Hypothalamus (tissue), 51 donors: ENCODE measurements around the gene SWAP70.
A peak's percentile ranks its signal among the peaks of the same experiment; 100 is the strongest.
"Not testable (repeated sequence)": the region's sequence is repeated elsewhere in the genome, so short reads cannot be mapped to it uniquely, and the experiment has no call there.

Experiments
- DNase-seq, 51 donors: peaks; one replicate each; lab custom pipeline; 2025; lab: John Stamatoyannopoulos, UW

SWAP70 gene

DNA sequence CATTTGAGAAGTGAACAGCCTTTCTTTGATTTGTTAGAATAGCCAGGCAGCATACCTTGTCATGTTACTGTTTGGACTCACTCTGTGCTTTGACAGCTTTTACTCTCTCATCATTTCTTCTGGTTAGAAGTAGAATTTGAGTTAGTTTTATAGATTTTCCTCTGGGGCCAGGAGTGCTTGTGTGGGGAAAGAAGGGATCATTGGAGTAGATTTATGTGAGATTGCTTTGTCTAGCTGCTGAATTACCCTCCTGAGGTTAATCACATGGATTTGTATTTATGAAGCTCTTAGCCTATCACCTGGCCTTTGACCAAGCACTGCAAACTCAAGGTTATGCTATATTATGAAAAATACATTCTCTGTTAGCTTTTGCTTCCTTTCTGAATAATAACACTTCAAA lies 54.3 kb downstream of the SWAP70 start:
- DNase-seq = no peak

DNA sequence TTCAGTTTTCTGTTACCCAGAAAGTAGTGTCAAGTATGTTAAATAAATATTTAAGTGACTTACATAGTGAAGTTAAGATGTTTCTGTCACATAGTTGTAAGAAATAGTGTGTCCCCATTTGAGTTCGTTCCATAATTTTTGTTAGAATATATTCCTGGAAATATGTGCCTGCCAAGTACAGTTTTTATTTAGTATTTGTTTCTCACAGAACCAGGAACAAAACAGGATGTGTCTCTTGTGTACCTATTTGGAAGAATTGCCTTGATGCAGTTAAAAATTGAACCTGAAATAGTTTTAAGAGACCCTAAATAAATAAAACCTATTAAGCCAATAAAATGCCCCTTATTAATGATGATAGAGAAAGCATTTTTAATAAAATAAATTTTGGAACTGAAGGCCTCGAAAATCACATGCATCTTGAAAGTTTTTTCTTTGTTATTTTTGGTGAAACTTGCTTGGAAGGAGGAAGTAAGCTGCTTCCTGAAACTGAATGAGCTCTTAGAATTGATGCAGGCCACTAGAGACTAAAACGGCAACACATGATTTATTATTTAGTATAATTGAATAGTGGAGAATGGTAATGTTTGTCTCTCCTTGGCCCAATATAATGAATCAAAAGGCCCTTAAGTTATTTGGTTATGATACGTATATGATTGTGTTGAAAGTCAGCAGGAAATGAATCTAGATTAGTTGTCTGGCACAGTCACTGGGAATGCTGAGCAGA lies 55.9 kb downstream of the SWAP70 start:
- DNase-seq = no peak

DNA sequence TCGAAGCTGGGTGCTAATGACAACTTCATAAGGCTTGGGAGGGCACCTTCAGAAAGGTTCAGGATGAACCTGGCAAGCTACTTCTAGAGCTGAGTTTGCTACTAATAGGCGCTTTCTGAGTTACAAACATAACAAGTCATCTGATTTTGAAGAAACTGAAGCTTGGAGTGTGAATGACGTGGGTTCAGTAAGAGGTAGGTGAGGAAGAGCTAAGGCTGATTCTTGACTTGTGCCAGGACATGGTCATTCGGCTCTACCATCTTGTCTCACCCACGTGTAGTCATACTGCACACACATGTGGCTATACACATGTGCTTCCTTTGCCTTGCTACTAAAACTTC lies 56.4 kb downstream of the SWAP70 start:
- no peak for DNase-seq

DNA sequence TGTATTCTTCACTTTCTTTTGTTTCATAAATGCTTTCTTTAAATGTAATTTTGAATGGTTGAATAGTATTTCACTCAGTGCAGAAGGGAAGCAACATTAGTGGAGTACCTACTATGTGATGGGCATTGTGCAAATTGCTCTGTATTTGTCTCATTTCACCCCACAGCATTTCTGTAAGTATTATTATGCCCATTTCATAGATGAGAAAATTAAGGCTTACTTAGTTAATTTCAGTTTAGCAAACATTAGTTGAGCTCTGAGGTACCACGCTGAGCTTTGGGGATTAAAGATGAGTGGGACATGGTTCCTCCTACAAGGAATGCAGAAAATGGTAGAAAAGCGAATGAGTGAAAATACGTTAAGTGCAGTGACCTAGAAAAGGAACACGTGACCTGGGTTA lies 58.1 kb downstream of the SWAP70 start:
- DNase-seq = no peak

DNA sequence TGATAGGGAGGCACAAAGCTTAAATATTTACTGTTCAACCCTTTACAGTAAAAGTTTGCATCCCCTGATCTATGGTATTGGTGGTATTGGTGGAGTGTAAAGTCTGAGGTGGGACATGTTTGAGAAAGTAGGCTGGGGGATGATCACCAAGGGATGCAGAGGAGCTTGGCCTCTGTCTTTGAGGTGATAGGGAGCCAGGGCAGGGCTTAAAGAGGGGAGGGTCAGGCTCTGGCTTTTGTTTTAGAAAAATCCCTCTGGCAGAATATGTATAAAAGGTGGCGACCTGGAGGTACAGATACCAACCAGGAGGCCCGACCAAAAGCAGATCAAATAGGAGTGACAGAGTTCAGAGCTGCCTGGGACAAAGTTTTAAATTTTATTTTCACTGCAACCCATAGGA lies 59.0 kb downstream of the SWAP70 start:
- DNase-seq = no peak

DNA sequence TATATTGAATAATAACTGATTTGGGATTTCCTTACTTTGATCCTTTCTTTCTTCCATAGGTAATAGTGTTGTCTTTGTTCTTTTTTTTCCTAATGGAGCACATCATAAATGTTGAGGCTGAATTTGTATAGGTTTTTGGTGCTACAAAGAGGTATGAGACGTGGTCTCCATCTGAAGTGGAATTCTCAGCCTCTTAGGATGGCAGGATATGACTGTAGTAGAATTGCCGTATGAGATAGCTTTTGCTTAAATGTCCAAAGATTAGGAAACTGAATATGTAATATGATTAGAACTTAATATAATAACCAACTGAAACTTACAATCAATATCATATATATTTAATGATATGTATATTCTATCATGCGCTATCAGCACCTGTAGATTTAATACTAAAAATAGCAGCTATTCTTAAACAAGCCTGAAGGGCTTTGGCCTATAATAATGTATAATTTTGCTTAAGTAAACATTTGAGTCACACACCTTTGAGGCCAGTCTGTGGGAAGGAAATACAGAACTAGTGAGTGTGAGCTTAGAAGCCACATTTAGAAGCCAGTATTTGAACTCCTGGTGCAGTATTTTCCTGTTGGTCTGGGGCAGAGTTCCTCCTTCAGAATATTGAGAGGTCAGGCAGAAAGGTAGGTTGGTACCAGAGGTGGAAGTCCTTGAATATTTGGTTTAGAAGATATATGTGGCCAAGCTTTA lies 62.6 kb downstream of the SWAP70 start:
- no peak for DNase-seq

DNA sequence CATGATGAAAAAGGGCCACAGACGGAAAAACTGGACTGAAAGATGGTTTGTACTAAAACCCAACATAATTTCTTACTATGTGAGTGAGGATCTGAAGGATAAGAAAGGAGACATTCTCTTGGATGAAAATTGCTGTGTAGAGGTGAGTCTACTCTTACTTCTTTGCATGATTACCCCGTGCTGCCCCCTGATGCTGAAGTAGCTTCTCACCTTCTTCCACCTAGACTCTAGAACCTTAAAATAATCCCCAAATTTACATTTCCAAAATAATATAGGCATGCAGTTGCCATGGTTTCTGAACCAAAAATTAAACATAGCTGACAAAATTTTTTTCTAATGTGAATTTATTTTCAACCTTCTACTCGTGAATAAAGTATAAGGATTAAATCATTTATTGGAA lies 64.2 kb downstream of the SWAP70 start:
- DNase-seq = no peak

DNA sequence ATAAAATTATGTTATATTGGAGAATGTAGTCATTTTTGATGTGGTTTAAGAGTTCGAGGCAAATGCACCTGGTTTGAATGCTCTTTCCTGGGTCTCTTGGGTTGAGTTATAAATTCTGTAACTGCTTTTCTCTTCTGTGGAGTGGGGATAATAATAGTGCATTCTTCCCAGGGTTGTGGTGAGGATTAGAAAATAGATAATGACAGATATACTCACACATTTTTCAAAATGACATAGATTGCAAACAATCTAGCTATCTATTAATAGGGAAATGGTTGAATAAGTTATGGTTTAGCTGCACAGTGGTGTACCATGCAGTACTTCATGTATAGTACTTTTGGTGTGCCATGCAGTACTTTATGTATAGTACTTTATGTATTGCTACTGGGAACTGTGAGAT lies 67.4 kb downstream of the SWAP70 start:
- no peak for DNase-seq

DNA sequence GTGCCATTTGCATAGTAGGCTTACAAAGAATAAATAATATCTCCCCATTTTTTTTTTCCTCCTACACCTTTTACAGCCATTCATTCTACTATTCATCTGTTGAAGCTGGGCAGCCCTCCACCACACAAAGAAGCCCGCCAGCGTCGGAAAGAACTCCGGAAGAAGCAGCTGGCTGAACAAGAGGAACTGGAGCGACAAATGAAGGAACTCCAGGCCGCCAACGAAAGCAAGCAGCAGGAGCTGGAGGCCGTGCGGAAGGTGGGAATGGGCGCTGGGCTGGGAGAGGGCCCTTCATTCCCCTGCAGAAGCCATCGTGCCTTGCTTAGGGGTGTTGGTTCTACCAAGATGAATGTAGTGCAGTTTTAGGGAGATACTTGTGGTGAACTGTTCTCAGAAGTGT lies 68.6 kb downstream of the SWAP70 start:
- peak in 6 of 51 donors; percentile 4 to 21 (median 8) for DNase-seq

DNA sequence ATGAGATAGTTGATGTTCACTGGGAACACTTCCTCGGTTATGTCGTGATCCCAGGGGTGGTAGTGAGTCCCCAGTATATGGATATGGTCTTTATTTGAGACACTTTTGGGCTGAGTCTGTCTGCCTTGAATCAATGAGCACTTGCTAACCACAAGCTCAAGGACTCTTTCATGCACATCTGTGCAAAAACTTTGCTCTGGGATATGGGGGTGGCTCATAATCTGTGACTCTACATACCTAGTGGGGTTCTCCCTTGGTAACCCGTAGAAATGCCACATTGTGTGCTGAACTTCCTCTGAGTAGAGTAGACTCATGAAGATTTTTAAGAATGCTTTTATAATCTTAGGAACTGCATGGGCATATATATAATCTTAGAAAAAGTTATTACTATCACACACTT lies 69.3 kb downstream of the SWAP70 start:
- no peak for DNase-seq

DNA sequence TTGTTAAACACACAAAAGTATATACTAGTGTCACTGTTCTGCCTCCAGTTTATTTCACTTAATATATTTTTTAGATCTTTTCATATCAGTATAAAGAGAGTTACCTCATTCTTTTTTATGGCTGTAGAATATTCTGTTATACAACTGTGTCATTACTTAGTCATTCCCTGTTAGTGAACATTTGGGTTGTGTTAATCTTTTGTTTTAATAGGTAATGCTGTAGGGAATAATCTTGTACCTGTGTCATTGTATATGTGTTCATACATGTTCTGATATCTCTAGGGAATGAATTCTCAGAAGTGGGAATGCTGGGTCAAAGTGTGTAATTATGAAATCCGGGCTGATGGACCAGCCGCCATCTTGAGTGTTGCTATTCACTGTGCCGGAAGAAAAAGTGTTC lies 71.4 kb downstream of the SWAP70 start:
- DNase-seq = no peak

DNA sequence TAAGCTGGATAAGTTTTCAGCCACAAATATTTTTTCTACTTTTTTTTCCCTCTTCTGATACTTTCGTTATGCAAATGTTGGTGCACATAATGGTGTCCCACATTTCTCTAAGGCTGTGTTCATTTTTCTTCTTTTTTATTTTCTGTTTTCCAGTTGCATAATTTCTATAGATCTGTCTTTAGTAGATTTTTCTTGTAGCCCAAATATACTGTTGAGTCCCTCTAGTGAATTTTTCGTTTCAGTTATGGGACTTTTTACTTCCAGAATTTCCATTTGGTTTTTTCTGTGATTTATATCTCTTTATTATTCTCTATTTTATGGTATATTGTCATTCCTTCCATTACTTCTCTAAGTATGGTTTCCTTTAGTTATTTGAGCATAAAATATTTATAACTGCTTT lies 72.0 kb downstream of the SWAP70 start:
- DNase-seq = no peak

DNA sequence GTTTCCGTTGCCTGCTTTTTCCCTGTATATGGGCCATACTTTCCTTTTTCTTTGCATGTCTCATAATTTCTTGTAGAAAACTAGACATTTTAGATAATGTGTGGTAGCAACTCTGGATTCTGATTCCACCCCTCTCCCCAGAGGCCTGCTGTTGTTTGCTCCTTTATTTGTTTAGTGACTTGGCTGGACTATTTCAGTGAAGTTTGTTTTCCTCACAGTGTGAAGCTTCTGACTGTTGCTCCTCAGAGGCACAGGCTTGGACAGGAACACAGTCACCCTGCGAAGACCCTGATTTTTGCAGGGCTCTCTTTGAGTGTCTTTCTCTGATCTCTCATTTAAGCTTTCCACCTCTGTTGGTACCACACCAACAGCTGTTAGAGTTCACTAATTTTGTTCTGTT lies 72.5 kb downstream of the SWAP70 start:
- DNase-seq = no peak

DNA sequence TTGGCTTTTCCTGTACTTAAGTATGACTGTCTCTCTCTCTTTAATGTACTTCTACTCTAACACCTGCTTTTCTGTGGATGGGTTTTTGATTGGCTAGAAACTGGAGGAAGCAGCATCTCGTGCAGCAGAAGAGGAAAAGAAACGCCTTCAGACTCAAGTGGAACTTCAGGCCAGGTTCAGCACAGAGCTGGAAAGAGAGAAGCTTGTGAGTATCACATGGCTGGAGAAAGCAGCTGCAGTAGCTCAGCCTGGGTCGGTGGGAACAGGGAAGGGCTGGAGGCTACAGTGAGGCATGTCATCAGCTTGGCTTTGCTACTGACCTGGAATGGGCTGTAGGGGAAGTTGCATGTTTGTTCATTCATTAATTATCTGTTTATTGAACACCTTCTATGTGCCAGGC lies 74.2 kb downstream of the SWAP70 start:
- DNase-seq = peak in 7 of 51 donors; percentile 6 to 28 (median 24)

DNA sequence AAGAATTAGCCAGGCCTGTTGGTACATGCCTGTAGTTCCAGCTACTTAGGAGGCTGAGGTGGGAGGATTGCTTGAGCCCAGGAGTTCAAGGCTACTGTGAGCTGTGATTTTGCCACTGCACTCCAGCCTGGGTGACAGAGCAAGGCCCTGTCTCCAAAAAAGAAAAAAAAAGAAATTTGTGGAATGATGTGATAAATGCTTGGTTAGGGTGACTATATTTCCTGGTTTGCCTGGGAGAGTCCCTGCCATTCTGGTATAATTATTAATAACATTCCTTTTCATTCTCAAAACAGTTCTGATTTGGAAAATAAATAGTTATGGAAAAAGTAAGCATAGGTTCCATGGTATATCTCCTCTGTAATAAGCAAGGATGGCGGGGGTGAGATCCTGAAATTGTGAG lies 74.8 kb downstream of the SWAP70 start:
- DNase-seq = no peak

DNA sequence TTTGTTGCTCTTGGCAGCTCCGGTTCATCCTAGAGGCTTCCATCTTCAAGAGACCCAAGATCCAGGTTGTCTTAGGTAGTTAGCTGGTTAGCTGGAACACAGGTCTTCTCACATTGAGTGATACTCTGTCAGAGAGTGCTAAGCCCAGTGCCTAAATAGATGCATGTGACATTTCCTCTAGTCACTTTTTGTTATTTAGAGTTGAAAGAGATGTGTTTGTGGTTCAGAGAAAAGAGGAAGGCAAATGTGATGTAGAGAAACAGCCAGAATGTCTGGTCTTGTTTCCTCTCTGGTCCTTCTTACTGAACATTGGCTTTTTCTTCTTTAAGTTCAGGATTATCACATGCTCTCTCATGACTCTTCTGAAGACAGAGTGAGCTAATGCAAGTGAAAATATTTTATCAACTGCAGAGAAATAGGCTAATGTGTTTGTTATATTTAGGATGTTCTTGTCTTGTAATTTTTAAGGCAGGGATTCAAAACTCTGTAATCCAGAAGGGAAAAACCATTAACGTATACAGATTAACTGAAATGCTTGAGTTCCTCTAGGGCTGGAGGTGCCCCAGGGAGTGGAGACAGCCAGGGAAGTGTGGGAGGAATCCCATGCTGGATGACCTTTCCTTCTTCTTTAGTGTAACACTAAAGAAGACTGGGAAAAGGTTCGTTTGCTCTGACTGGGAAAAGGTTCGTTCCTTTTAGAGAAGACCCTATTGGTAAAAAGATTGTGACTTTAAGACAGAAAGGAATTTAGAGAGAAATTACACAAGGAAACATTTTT lies 75.4 kb downstream of the SWAP70 start:
- no peak for DNase-seq

DNA sequence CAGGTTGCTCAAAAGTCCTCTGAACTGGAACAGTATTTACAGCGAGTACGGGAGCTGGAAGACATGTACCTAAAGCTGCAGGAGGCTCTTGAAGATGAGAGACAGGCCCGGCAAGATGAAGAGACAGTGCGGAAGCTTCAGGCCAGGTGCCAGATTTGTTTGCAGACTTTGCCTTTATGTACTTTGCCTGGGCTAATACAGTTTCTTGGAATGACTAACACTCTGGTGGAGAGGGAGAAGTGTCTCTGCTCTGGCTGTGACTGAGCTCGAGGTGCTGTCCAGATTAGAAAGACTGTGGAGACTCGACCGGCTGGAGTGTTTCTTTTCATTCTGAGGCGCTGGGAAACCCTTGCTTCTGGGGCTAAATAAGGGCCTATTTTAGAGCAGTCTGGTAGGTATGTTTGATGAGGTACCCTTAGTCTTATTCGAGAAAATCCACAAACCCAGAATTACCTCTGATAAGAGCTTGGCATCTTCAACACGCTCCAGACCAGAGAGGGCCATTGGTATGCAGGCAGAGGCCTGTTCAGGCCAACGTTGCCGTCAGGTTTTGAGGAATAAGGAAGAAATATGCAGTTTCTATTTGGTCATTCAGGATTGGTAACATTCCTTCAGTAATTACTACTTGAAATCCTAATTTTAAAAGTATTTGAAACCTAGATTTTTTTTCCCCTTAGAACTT lies 76.5 kb downstream of the SWAP70 start:
- no peak for DNase-seq

DNA sequence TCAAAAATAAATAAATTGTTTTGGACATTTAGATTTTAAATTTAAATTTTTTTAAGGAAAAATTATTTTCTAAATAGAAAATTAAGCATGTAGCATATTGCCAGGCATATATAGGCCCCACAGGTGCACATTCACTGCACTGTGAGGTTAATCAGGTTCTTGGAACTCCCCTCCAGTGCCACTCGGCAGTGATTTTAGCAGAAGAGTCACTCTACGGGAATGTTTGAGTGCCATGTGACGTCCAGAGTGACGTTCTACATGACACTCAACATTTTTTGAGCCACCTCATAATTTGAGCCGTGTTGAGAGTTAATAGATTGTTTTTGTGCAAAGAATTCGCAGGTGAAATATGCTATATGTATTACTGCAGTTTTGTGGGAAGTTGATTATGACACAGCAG lies 77.4 kb downstream of the SWAP70 start:
- DNase-seq = no peak

DNA sequence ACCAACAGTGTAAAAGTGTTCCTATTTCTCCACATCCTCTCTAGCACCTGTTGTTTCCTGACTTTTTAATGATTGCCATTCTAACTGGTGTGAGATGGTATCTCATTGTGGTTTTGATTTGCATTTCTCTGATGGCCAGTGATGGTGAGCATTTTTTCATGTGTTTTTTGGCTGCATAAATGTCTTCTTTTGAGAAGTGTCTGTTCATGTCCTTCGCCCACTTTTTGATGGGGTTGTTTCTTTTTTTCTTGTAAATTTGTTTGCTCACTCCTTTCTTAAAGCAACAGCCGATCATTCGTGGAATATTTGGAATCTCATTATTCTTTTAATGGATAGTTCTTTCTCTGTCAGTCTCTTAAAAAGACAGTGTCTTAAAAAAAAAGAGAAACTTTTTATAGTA lies 79.6 kb downstream of the SWAP70 start:
- not testable (repeated sequence) for DNase-seq

DNA sequence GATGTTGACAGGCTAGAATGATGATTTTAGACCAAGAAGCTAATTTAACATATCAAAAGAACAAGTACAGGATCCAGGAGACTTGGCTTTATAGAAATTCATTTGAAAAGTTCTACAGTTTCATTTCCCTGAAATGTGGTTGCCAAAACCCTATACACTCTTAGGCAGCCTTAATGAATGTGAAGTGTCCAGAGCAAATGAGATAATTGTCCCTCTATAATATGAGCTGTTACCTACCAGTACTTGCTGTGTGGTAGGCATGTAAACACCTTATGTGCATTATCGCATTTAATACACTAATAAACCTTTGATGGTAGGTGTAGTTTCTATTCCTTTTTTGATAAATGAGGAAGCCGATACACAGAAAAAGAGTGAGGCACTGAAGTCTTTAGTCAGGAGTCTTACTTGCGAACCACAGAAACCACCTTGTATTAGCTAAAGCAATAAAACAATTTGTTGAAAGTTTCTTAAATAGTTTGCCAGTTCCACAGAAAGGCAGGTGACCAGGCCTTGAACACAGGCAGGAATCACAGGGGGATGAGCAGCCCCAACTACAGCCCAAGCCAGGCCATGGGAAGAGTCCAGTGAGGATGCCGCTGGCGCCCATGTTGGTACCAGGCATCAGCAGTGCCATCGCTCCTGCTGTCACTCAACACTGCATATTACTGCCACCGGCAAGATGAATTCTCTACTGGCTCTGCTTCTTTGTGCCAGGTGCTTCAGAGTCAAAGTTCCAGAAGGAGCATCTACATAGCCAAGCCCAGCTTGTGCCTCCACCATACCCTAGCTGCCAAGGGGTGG lies 81.7 kb downstream of the SWAP70 start:
- DNase-seq = no peak

DNA sequence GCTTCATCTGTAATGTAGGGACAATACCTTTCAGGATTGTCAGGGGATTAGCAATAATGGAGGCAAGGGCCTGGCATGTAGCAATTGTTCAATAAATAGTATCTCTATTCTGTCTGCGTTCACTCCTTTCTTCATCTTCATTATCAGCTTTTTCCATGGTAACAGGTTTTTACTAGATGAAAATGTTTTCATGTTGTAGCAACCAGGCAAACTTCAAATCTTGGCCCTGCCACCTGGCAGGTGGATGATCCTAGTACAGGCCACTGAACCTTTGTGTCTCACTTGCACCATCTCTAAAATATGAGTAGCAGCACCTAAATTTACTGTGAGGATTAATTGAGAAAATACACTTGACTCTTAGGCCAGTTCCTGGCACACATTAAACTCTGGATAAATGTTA lies 83.4 kb downstream of the SWAP70 start:
- no peak for DNase-seq
